Spinal cord (tissue), 10 donors: ENCODE results near the gene ERVH48-1. TPM values are rescaled to one million over a fixed set of nuclear protein-coding genes. Genes with fewer than 3 reads are reported as not detected.
"Not testable (repeated sequence)": the region's sequence is repeated elsewhere in the genome, so short reads cannot be mapped to it uniquely, and the experiment has no call there.

Experiments used
- DNase-seq, 6 donors: peaks; one replicate each; pipeline versions ENCODE4 v3.0.0 to v3.0.0-alpha.2; 2013 to 2015; ENCODE audit warnings: low spot score in 6 of 6, low read depth in 4 of 6
- H3K27ac ChIP-seq: one replicate; pipeline ENCODE4 v1.5.1; 2013; ENCODE audit warnings: low read depth, low read length, control low read depth
- H3K27me3 ChIP-seq: one replicate; pipeline ENCODE4 v1.6.1; 2013; ENCODE audit warnings: low read length; ENCODE audit not compliant: control insufficient read depth, insufficient read depth
- H3K36me3 ChIP-seq: one replicate; pipeline ENCODE4 v1.6.1; 2013; ENCODE audit warnings: low read length; ENCODE audit not compliant: control insufficient read depth, insufficient read depth
- H3K4me1 ChIP-seq: one replicate; pipeline ENCODE4 v1.6.1; 2013; ENCODE audit warnings: low read length; ENCODE audit not compliant: control insufficient read depth, insufficient read depth
- H3K4me3 ChIP-seq: one replicate; pipeline ENCODE4 v1.5.1; 2013; ENCODE audit warnings: low read depth, low read length, control low read depth
- H3K9me3 ChIP-seq: one replicate; pipeline ENCODE4 v1.6.1; 2013; ENCODE audit warnings: low read length; ENCODE audit not compliant: control insufficient read depth, insufficient read depth
- WGBS: methylation state at CpG from one replicate; pipeline ENCODE4 v1.1.5; 2013; ENCODE audit warnings: missing lambda C conversion rate; ENCODE audit not compliant: insufficient coverage; 5-methylcytosine and 5-hydroxymethylcytosine counted together
- polyA plus RNA-seq, 2 donors: library from polyadenylated mRNA; unstranded; fragments of 120-200 nt; gene quantifications; one replicate each; pipeline ENCODE4 v1.2.1, GENCODE V29; 2013; ENCODE audit not compliant: insufficient read length in 2 of 2
- small RNA-seq: library from RNA; depleted of rRNA; stranded (forward); fragments of <200 nt; gene quantifications from one replicate; pipeline ENCODE3, GENCODE V24; 2014; ENCODE audit warnings: low replicate concordance
- total RNA-seq, 2 donors: library from RNA; depleted of rRNA in 1 of 2; stranded (reverse); fragments of 120-200 nt in 1 of 2; fragments of >200 nt in 1 of 2; gene quantifications; one replicate each; pipeline versions ENCODE4 v1.2.3 to v1.2.4, GENCODE V29; 2013 to 2014
- donor health status: healthy.

ERVH48-1 gene
- total and polyA plus RNA-seq, 4 donors = 0.17 to 2.0 (median 0.43) TPM; not detected in 1

DNA sequence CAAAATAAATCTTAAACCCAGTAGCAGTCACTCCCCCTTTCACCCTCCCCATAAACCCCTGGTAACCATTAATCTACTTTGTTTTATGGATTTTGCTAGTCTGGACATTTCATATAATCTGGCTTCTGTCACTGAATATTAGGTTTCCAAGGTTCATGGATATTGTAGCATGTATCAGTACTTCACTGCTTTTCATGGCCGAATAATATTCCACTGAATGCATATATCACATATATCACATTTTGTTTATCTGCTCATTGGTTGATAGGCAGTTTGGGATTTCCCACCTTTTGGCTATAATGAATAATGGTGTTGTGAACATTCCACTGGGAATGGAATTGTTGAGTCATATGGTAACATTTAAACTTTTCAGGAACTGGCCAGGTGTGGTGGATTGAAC is 41.5 kb downstream of the ERVH48-1 start:
- H3K27me3 ChIP-seq = no peaks in the 10 kb centered on the region
- no peaks in the 10 kb centered on the region for H3K9me3 ChIP-seq
- H3K4me3 ChIP-seq = no peak overlapping the region
- no peak for DNase-seq
- no peaks in the 10 kb centered on the region for H3K36me3 ChIP-seq
- H3K27ac ChIP-seq = no peak overlapping the region
- no CpG with 5 or more reads among the region's 1 CpG for WGBS
- H3K4me1 ChIP-seq = peaks cover 6% of the 10 kb centered on the region

DNA sequence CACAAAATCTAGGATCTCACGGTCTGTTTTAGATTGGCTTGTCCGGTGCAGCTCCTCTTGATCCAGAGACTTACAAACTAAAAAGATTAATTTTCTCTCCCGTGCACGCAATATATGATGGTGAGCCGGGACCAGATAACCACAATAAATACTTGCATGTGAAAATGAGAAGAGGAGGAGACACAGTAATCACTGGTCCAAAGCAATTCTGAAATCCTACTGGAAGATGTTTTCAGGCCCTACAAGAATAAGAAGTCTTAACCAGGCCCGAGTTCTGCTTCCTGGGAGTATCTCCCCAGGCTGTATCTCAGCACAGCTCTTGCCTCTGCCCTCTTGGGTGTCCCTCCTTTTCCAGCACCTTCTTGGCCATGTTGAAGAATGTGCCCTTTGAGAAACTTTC is 45.1 kb downstream of the ERVH48-1 start:
- no peak for DNase-seq
- Histone ChIP-seq H3K36me3 (peaks cover 13% of the 10 kb centered on the region), H3K9me3 (no peaks in the 10 kb centered on the region), H3K4me3 (peak overlapping the region; percentile 93), H3K27me3 (no peaks in the 10 kb centered on the region), H3K4me1 (peaks cover 9% of the 10 kb centered on the region), H3K27ac (no peak overlapping the region)
- 94% methylated on average over 1 of the region's 6 CpGs for WGBS

DNA sequence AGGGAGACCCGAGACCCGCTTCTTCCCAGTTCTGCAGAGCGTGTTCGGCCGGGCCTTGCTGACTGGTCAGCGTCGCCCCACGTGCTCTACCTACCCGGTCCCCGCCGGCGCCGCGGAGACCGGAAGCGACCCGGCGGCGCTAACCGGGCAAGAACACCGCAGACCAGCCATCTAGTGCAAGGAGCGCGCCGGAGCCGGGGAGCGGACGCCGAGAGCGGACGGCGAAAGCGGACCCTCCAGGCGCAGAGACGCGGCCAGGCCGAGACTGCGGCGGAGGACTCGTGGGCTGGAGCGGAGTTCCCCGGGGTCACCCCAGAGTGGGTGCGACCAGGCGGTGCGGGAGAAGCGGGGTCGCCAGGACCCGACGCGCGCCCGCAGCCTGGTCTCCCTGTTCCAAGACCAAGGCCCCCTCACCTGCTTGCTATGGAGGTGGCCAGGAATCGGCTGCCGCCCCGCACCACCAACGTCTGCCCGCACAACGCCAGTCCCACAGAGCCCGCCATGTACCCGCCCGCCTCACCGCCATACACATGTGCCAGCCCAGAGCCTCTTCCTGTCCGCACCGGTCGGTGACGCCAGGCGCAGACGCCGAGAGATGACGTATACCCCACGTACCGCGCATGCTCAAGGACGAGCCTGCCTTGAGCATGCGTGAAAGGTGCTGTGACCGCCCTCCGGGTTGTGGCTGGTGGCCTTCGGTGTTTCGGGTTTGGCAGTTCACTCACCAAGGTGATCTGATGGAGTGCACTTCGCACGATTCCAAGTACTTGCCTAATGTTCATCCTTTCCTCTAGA is 46.2 kb downstream of the ERVH48-1 start, which contains the start of gene WDR4:
Gene WDR4, minus strand, starts transcription at position 547 of the 795 bp plus-strand sequence. Its CDS starts 44 bp downstream, at position 503.
- Histone ChIP-seq H3K9me3 (no peaks in the 10 kb centered on the region), H3K36me3 (peaks cover 16% of the 10 kb centered on the region), H3K27me3 (no peaks in the 10 kb centered on the region), H3K27ac (peak within 1 kb of the TSS; percentile 81), H3K4me3 (peak within 1 kb of the TSS; percentile 93), H3K4me1 (peaks cover 9% of the 10 kb centered on the region)
- 0% methylated on average over 80 of the region's 80 CpGs for WGBS
- DNase-seq = peak; percentile 96 to 99 (median 98)

DNA sequence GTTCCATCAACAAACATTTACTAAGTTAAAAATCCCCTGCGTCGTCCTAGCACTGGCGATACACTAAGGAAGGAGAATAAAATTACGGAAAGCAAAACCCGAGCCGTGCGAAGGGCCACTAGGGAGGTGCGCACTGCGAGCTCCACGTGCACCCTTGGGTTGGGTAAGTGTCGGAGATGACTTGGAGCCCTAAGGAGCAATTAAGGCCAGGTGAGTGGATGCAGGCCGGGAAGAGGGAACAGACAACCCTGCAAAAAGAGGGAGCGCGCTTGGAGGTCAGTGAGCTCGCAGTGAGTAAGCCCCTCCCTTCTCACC is 46.8 kb downstream of the ERVH48-1 start:
- Histone ChIP-seq H3K4me1 (peaks cover 9% of the 10 kb centered on the region), H3K27me3 (no peaks in the 10 kb centered on the region), H3K4me3 (peak overlapping the region; percentile 93), H3K9me3 (no peaks in the 10 kb centered on the region), H3K27ac (peak overlapping the region; percentile 81), H3K36me3 (peaks cover 20% of the 10 kb centered on the region)
- no peak for DNase-seq
- 0% methylated on average over 10 of the region's 15 CpGs for WGBS

DNA sequence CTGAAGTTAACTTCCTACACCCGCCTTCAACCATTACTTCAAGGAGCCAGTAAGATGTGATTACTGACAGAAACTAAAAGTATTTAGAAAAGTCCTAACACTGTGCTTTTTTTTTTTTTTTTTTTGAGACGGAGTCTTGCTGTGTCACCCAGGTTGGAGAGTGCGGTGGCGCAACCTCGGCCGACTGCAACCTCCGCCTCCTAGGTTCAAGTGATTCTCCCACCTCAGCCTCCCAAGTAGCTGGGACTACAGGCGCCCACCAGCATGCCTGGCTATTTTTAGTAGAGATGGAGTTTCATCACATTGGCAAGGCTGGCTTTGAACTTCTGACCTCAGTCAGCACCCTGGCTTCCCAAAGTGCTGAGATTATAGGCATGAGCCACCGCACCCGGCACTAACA is 49.6 kb downstream of the ERVH48-1 start:
- 100% methylated on average over 7 of the region's 10 CpGs for WGBS
- not testable (repeated sequence) for H3K4me3 ChIP-seq, H3K27me3 ChIP-seq, H3K4me1 ChIP-seq, DNase-seq, H3K9me3 ChIP-seq, H3K27ac ChIP-seq
- H3K36me3 ChIP-seq = peaks cover 43% of the 10 kb centered on the region

DNA sequence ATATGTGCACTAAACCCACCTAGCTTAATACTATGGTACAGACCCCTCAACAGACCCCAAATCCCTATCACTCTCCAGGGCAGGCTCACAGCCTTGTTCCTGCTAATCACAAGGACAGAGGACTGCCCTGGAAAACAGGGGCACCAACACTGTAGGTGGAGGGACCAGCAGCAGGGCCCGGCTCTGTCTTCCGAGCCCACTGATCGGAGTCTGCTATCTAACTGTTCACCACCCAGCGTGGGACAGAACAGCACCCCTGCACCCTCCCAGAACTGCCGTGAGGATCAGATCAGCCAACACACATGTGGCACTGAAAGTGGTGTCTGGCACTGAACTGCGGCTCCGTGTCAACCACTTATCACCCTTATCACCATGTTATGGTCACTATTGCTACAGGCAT is 52.3 kb downstream of the ERVH48-1 start:
- Histone ChIP-seq H3K27ac (no peak overlapping the region), H3K4me1 (no peaks in the 10 kb centered on the region), H3K4me3 (no peak overlapping the region), H3K27me3 (no peaks in the 10 kb centered on the region), H3K36me3 (peaks cover 65% of the 10 kb centered on the region), H3K9me3 (no peaks in the 10 kb centered on the region)
- no peak for DNase-seq
- 97% methylated on average over 7 of the region's 7 CpGs for WGBS

DNA sequence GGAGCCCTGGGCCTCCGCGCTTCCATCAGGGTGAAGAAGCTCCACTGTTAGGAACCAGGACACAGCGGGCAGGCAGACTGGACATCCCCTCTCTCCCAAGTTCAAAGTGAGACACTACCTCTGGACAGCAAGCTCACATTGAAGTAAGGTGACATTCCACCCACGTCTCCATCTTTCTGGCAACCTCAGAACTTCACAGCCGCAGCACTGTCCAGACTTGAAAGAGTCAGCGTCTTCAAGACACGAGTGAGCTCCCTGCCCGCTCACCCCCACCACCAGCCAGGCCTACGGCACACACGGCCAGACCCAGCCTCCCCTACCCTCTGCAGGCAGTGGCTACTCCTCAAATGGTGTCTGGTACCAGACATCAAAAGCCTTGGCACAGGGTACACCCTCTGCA is 57.2 kb downstream of the ERVH48-1 start:
- DNase-seq = no peak
- Histone ChIP-seq H3K9me3 (no peaks in the 10 kb centered on the region), H3K4me1 (peaks cover 27% of the 10 kb centered on the region), H3K4me3 (no peak overlapping the region), H3K27ac (no peak overlapping the region), H3K27me3 (no peaks in the 10 kb centered on the region), H3K36me3 (peaks cover 76% of the 10 kb centered on the region)
- WGBS = 92% methylated on average over 10 of the region's 10 CpGs

Small RNAs within 50 kb of the gene (small RNA-seq; reads per million reads assigned to genes)
- gene MIR5692B = not detected

Other genes starting within 250 kb of the ERVH48-1 start
- gene WDR4, start 46.1 kb downstream of the ERVH48-1 start, total RNA-seq = 1 to 10 TPM; 7.7 to 9.0 TPM
- 10 to 100 TPM; 10.9 to 16.3 TPM for gene WDR4, start 46.1 kb downstream of the ERVH48-1 start, polyA plus RNA-seq
- 10 to 100 TPM; 34.0 to 44.0 TPM for gene NDUFV3, start 32.3 kb downstream of the ERVH48-1 start, total RNA-seq
- gene NDUFV3, start 32.3 kb downstream of the ERVH48-1 start, polyA plus RNA-seq = 10 to 100 TPM; 25.9 to 38.2 TPM
- gene PKNOX1, start 48.9 kb upstream of the ERVH48-1 start, total RNA-seq = 10 to 100 TPM; 18.3 to 21.7 TPM
- 10 to 100 TPM; 26.0 to 28.8 TPM for gene PKNOX1, start 48.9 kb upstream of the ERVH48-1 start, polyA plus RNA-seq
- 10 to 100 TPM; 25.8 to 29.1 TPM for gene CBS, start 150.2 kb upstream of the ERVH48-1 start, total RNA-seq
- 100 to 1,000 TPM; 126 to 135 TPM for gene CBS, start 150.2 kb upstream of the ERVH48-1 start, polyA plus RNA-seq
- 10 to 100 TPM; 14.4 to 25.7 TPM for gene U2AF1, start 181.9 kb upstream of the ERVH48-1 start, total RNA-seq
- gene U2AF1, start 181.9 kb upstream of the ERVH48-1 start, polyA plus RNA-seq = 10 to 100 TPM; 30.6 to 58.5 TPM
- gene CRYAA, start 243.4 kb upstream of the ERVH48-1 start, total RNA-seq = not detected
- gene CRYAA, start 243.4 kb upstream of the ERVH48-1 start, polyA plus RNA-seq = not detected